Mesenchymal stem cell (in vitro differentiated cells and primary cell): Measurements from ENCODE around the gene FLT1.

Source experiments
- DNase-seq: peaks from one replicate; pipeline ENCODE4 v3.0.0-alpha.2; 2013
- H2AFZ ChIP-seq: one replicate; pipeline ENCODE4 v1.6.1; 2013; ENCODE audit warnings: low read depth, mild to moderate bottlenecking, control low read depth, inconsistent platforms, low read length, moderate library complexity
- H2AK5ac ChIP-seq: 2 replicates; pipeline ENCODE4 v1.6.1; 2013; ENCODE audit warnings: low read length, moderate library complexity, mild to moderate bottlenecking, inconsistent platforms; ENCODE audit not compliant: severe bottlenecking
- H2BK120ac ChIP-seq: one replicate; pipeline ENCODE4 v1.6.1; 2013; ENCODE audit warnings: low read depth, mild to moderate bottlenecking, inconsistent platforms, low read length, moderate library complexity
- H2BK12ac ChIP-seq, 2 experiments: one replicate each; pipeline ENCODE4 v1.6.1; 2013; ENCODE audit warnings: inconsistent platforms in 2 of 2, low read length in 2 of 2, mild to moderate bottlenecking in 2 of 2, moderate library complexity in 2 of 2, control low read depth in 1 of 2
- H2BK15ac ChIP-seq: one replicate; pipeline ENCODE4 v1.6.1; 2013; ENCODE audit warnings: mild to moderate bottlenecking, low read depth, inconsistent platforms; ENCODE audit not compliant: poor library complexity, severe bottlenecking
- H2BK5ac ChIP-seq: 2 replicates; pipeline ENCODE4 v1.6.1; 2013; ENCODE audit warnings: low read depth, mild to moderate bottlenecking, low read length, control low read depth, inconsistent platforms; ENCODE audit not compliant: poor library complexity, severe bottlenecking
- H3K14ac ChIP-seq, 2 experiments: one replicate each; pipeline ENCODE4 v1.6.1; 2013; ENCODE audit warnings: inconsistent platforms in 2 of 2, low read length in 2 of 2, control low read depth in 1 of 2, mild to moderate bottlenecking in 1 of 2, moderate library complexity in 1 of 2
- H3K18ac ChIP-seq, 2 experiments: one replicate each; pipeline ENCODE4 v1.6.1; 2013; ENCODE audit warnings: inconsistent platforms in 2 of 2, low read length in 2 of 2, control low read depth in 1 of 2, low read depth in 1 of 2, mild to moderate bottlenecking in 1 of 2
- H3K23ac ChIP-seq, 2 experiments: one replicate each; pipeline ENCODE4 v1.6.1; 2013; ENCODE audit warnings: inconsistent platforms in 2 of 2, low read length in 2 of 2, mild to moderate bottlenecking in 2 of 2, moderate library complexity in 2 of 2, control low read depth in 1 of 2
- H3K27ac ChIP-seq: 2 replicates; pipeline ENCODE4 v1.5.1; 2013; ENCODE audit warnings: mild to moderate bottlenecking, moderate library complexity, low read length, control low read depth, inconsistent platforms; ENCODE audit not compliant: poor library complexity, severe bottlenecking
- H3K27me3 ChIP-seq, 2 experiments: 2 replicates each; pipeline versions ENCODE4 v1.6.1 to v1.7.0; 2013; ENCODE audit warnings: low read length in 2 of 2, mild to moderate bottlenecking in 2 of 2, moderate library complexity in 2 of 2, control low read depth in 1 of 2, inconsistent platforms in 1 of 2; ENCODE audit not compliant: control insufficient read depth in 1 of 2, insufficient read depth in 1 of 2
- H3K36me3 ChIP-seq, 2 experiments: 2 replicates each; pipeline versions ENCODE4 v1.6.1 to v1.7.0; 2013; ENCODE audit warnings: low read length in 2 of 2, control low read depth in 1 of 2, inconsistent platforms in 1 of 2, low read depth in 1 of 2, mild to moderate bottlenecking in 1 of 2; ENCODE audit not compliant: insufficient read depth in 2 of 2, control insufficient read depth in 1 of 2
- H3K4ac ChIP-seq, 2 experiments: one replicate each; pipeline ENCODE4 v1.6.1; 2013; ENCODE audit warnings: inconsistent platforms in 2 of 2, low read length in 2 of 2, mild to moderate bottlenecking in 2 of 2, moderate library complexity in 2 of 2, control low read depth in 1 of 2, low read depth in 1 of 2
- H3K4me1 ChIP-seq: 2 replicates; pipeline ENCODE4 v1.6.1; 2013; ENCODE audit warnings: low read depth, low read length, control low read depth; ENCODE audit not compliant: control insufficient read depth, insufficient read depth
- H3K4me2 ChIP-seq: 2 replicates; pipeline ENCODE4 v1.6.1; 2013; ENCODE audit warnings: low read length, mild to moderate bottlenecking, inconsistent platforms; ENCODE audit not compliant: poor library complexity, severe bottlenecking
- H3K4me3 ChIP-seq, 2 experiments: 2 replicates each; pipeline versions ENCODE4 v1.5.1 to v1.7.0; 2013; ENCODE audit warnings: low read length in 2 of 2, mild to moderate bottlenecking in 2 of 2, control low read depth in 1 of 2, low read depth in 1 of 2; ENCODE audit not compliant: insufficient read depth in 1 of 2
- H3K79me1 ChIP-seq: replicated peaks from 2 replicates; pipeline ENCODE4 v1.6.1; 2013; ENCODE audit warnings: mild to moderate bottlenecking, control low read depth, low read length, inconsistent platforms; ENCODE audit not compliant: poor library complexity, severe bottlenecking
- H3K9ac ChIP-seq: 2 replicates; pipeline ENCODE4 v1.7.0; 2013; ENCODE audit warnings: mild to moderate bottlenecking, low read length, moderate library complexity
- H3K9me3 ChIP-seq: 2 replicates; pipeline ENCODE4 v1.7.0; 2013; ENCODE audit warnings: mild to moderate bottlenecking, low read length; ENCODE audit not compliant: control insufficient read depth
- H4K8ac ChIP-seq: one replicate; pipeline ENCODE4 v1.6.1; 2013; ENCODE audit warnings: inconsistent platforms, mild to moderate bottlenecking, low read length, moderate library complexity
- H4K91ac ChIP-seq: one replicate; pipeline ENCODE4 v1.6.1; 2013; ENCODE audit warnings: mild to moderate bottlenecking, low read length, inconsistent platforms
- WGBS: methylation state at CpG from one replicate; pipeline ENCODE4 v1.1.7; 2013; ENCODE audit warnings: mixed read lengths; 5-methylcytosine and 5-hydroxymethylcytosine counted together

Gene FLT1

DNA sequence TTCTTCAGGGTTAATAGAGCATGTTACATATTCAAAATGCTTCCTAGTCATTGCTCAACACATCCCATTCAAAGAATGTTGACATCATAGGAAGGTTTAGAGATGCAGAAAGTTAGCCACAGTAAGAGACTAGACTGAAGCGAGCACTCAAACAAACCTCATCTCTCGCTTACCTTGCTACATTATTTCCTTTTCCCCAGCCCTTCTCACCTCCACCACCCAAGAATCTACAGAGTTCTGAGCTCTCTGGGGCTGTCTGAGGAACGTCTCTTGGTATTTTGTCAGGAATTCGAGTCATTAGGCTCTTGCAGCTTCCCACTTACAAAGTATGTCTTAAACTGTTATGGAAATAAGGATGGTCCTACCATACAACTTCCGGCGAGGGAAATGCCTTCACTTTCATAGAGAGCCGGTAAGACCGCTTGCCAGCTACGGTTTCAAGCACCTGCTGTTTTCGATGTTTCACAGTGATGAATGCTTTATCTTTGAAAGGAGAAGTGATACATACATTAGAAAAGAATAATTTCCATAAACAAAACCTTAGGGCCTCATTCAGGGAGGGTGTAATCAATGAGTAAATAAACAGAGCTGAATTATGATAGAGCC lies 65.1 kb downstream of the FLT1 start:
- H2AFZ ChIP-seq = no peak overlapping the region
- H3K4me2 ChIP-seq = no peak overlapping the region
- H2BK15ac ChIP-seq = no peak overlapping the region
- no peak overlapping the region for H3K27ac ChIP-seq
- no peak overlapping the region for H2AK5ac ChIP-seq
- DNase-seq = peak; percentile 44
- no peak overlapping the region for H2BK12ac ChIP-seq
- H3K79me1 ChIP-seq = no peaks in the 10 kb centered on the region
- H3K36me3 ChIP-seq = no peaks in the 10 kb centered on the region
- H4K8ac ChIP-seq = no peak overlapping the region
- H3K9ac ChIP-seq = no peak overlapping the region
- no peak overlapping the region for H3K18ac ChIP-seq
- no peak overlapping the region for H2BK5ac ChIP-seq
- WGBS = 90% methylated on average over 8 of the region's 10 CpGs
- H4K91ac ChIP-seq = no peak overlapping the region
- no peak overlapping the region for H3K4ac ChIP-seq
- no peak overlapping the region for H2BK120ac ChIP-seq
- no peak overlapping the region for H3K4me3 ChIP-seq
- H3K4me1 ChIP-seq = no peaks in the 10 kb centered on the region
- peaks cover 0 to 30% of the 10 kb centered on the region in 2 experiments for H3K27me3 ChIP-seq
- no peak overlapping the region for H3K23ac ChIP-seq
- H3K14ac ChIP-seq = no peak overlapping the region
- no peaks in the 10 kb centered on the region for H3K9me3 ChIP-seq

- Histone ChIP-seq H2BK15ac (no peak overlapping the region), H2BK12ac (no peak overlapping the region), H3K18ac (no peak overlapping the region), H3K4ac (no peak overlapping the region), H3K4me3 (no peak overlapping the region), H2AK5ac (no peak overlapping the region), H3K9ac (no peak overlapping the region), H3K4me2 (no peak overlapping the region), H3K27ac (no peak overlapping the region), H3K14ac (no peak overlapping the region), H3K36me3 (no peaks in the 10 kb centered on the region), H4K8ac (no peak overlapping the region), H3K23ac (no peak overlapping the region), H3K9me3 (no peaks in the 10 kb centered on the region), H3K79me1 (no peaks in the 10 kb centered on the region), H2AFZ (no peak overlapping the region), H2BK120ac (no peak overlapping the region), H4K91ac (no peak overlapping the region), H3K4me1 (no peaks in the 10 kb centered on the region), H2BK5ac (no peak overlapping the region), H3K27me3 (peaks cover 0 to 29% of the 10 kb centered on the region in 2 experiments)
- WGBS = 100% methylated on average over 1 of the region's 2 CpGs
- DNase-seq = no peak
These were observed 65.8 kb downstream of the FLT1 start for GRCh38 chr13:28429096-28429495.

GRCh38 chr13:28426381-28426780 lies 68.5 kb downstream of the FLT1 start:
- Histone ChIP-seq H3K79me1 (no peaks in the 10 kb centered on the region), H2BK15ac (no peak overlapping the region), H3K9me3 (no peaks in the 10 kb centered on the region), H4K8ac (peak overlapping the region; percentile 57), H4K91ac (no peak overlapping the region), H3K4me2 (no peak overlapping the region), H3K18ac (peak overlapping the region in 1 of 2 experiments; percentile 68), H2BK120ac (no peak overlapping the region), H3K23ac (peak overlapping the region in 1 of 2 experiments; percentile 72), H2BK12ac (peak overlapping the region; percentile 51 to 83), H2AFZ (no peak overlapping the region), H3K36me3 (no peaks in the 10 kb centered on the region), H2AK5ac (no peak overlapping the region), H3K27me3 (peaks cover 0 to 4% of the 10 kb centered on the region in 2 experiments), H3K14ac (no peak overlapping the region), H3K4ac (peak overlapping the region in 1 of 2 experiments; percentile 82), H3K27ac (no peak overlapping the region), H3K4me3 (no peak overlapping the region), H2BK5ac (no peak overlapping the region), H3K9ac (no peak overlapping the region), H3K4me1 (no peaks in the 10 kb centered on the region)
- 89% methylated on average over 4 of the region's 4 CpGs for WGBS
- peak; percentile 65 for DNase-seq

GRCh38 chr13:28425793-28426192 lies 69.1 kb downstream of the FLT1 start:
- no peak overlapping the region for H3K4ac ChIP-seq
- no peaks in the 10 kb centered on the region for H3K79me1 ChIP-seq
- H2BK15ac ChIP-seq = no peak overlapping the region
- no peak overlapping the region for H2BK12ac ChIP-seq
- peak; percentile 83 for DNase-seq
- no peak overlapping the region for H3K4me2 ChIP-seq
- H2BK5ac ChIP-seq = no peak overlapping the region
- no peak overlapping the region for H2BK120ac ChIP-seq
- H3K27ac ChIP-seq = no peak overlapping the region
- H3K4me1 ChIP-seq = no peaks in the 10 kb centered on the region
- no peaks in the 10 kb centered on the region for H3K36me3 ChIP-seq
- no CpG with 5 or more reads among the region's 1 CpG for WGBS
- no peaks in the 10 kb centered on the region for H3K9me3 ChIP-seq
- H4K91ac ChIP-seq = no peak overlapping the region
- H3K4me3 ChIP-seq = no peak overlapping the region
- H2AFZ ChIP-seq = no peak overlapping the region
- H4K8ac ChIP-seq = no peak overlapping the region
- no peak overlapping the region for H3K18ac ChIP-seq
- no peak overlapping the region for H2AK5ac ChIP-seq
- H3K14ac ChIP-seq = no peak overlapping the region
- no peak overlapping the region for H3K9ac ChIP-seq
- H3K23ac ChIP-seq = no peak overlapping the region
- H3K27me3 ChIP-seq = peaks cover 0 to under 1% of the 10 kb centered on the region in 2 experiments
